ENCODE data around the gene XYLT1.

XYLT1 gene

GRCh38 chr16:17171250-17172143, 299.3 kb downstream of the XYLT1 start:
- no peak for DNase-seq

- DNase-seq: no peak
Measured at GRCh38 chr16:17170435-17170834, 300.3 kb downstream of the XYLT1 start.

- no peak for DNase-seq
Measured at GRCh38 chr16:17168181-17168580, 302.6 kb downstream of the XYLT1 start.

- DNase-seq: no peak
Measured at GRCh38 chr16:17166095-17166494, 304.7 kb downstream of the XYLT1 start.

GRCh38 chr16:17162560-17162959, 308.2 kb downstream of the XYLT1 start:
- no peak for DNase-seq

GRCh38 chr16:17160920-17161431, 309.8 kb downstream of the XYLT1 start:
- DNase-seq: no peak

GRCh38 chr16:17160285-17160853, 310.4 kb downstream of the XYLT1 start:
- no peak for DNase-seq

- no peak for DNase-seq
Measured at GRCh38 chr16:17159617-17160016, 311.1 kb downstream of the XYLT1 start.

GRCh38 chr16:17155936-17156335, 314.8 kb downstream of the XYLT1 start:
- no peak for DNase-seq

GRCh38 chr16:17155485-17155884, 315.3 kb downstream of the XYLT1 start:
- DNase-seq: no peak

GRCh38 chr16:17154981-17155380, 315.8 kb downstream of the XYLT1 start:
- no peak for DNase-seq

- no peak for DNase-seq
Measured at GRCh38 chr16:17152311-17152710, 318.4 kb downstream of the XYLT1 start.

GRCh38 chr16:17151335-17151734, 319.4 kb downstream of the XYLT1 start:
- DNase-seq: no peak

GRCh38 chr16:17149904-17150483, 320.8 kb downstream of the XYLT1 start:
- DNase-seq: no peak

GRCh38 chr16:17147942-17148341, 322.8 kb downstream of the XYLT1 start:
- no peak for DNase-seq

GRCh38 chr16:17145029-17145428, 325.7 kb downstream of the XYLT1 start:
- DNase-seq: no peak

GRCh38 chr16:17144431-17144830, 326.3 kb downstream of the XYLT1 start:
- no peak for DNase-seq

- DNase-seq: no peak
Measured at GRCh38 chr16:17143546-17144419, 327.0 kb downstream of the XYLT1 start.

- no peak for DNase-seq
Measured at GRCh38 chr16:17138801-17139200, 332.0 kb downstream of the XYLT1 start.

- DNase-seq: no peak
Measured at GRCh38 chr16:17135439-17135838, 335.3 kb downstream of the XYLT1 start.

GRCh38 chr16:17134586-17134985, 336.2 kb downstream of the XYLT1 start:
- no peak for DNase-seq

- DNase-seq: no peak
Measured at GRCh38 chr16:17133851-17134250, 336.9 kb downstream of the XYLT1 start.

GRCh38 chr16:17131351-17131750, 339.4 kb downstream of the XYLT1 start:
- no peak for DNase-seq
